Keratinocyte (primary cell): ENCODE measurements around the gene ARHGAP6. TPM values are rescaled to one million over a fixed set of nuclear protein-coding genes. Genes with fewer than 3 reads are reported as not detected.

Source experiments
- DNase-seq: peaks from one replicate; pipeline ENCODE4 v3.0.0-alpha.2; 2011; ENCODE audit warnings: low read depth, missing footprints, low spot score
- FAIRE-seq: peaks from 2 replicates; lab custom pipeline; 2011; peaks lifted over from hg19 to GRCh38; lab: Jason Lieb, UNC
- H2AFZ ChIP-seq: 2 replicates; pipeline ENCODE4 v1.6.0; 2012; ENCODE audit warnings: low read length, control low read depth, inconsistent platforms; ENCODE audit not compliant: control insufficient read depth
- H3K27ac ChIP-seq: 2 replicates; pipeline ENCODE4 v1.5.1; 2011; ENCODE audit warnings: low read length; ENCODE audit not compliant: control insufficient read depth, insufficient read depth
- H3K27me3 ChIP-seq: 3 replicates; pipeline ENCODE4 v1.6.0; 2011; ENCODE audit warnings: low read length; ENCODE audit not compliant: control insufficient read depth, insufficient read depth; ENCODE audit errors: extremely low read depth
- H3K36me3 ChIP-seq, 2 experiments: 2 replicates in 1 of 2; 3 replicates in 1 of 2; pipeline ENCODE4 v1.5.1; 2011; ENCODE audit warnings: low read length in 2 of 2, mild to moderate bottlenecking in 1 of 2; ENCODE audit not compliant: control insufficient read depth in 2 of 2, insufficient read depth in 2 of 2; ENCODE audit errors: extremely low read depth in 1 of 2
- H3K4me1 ChIP-seq: 3 replicates; pipeline ENCODE4 v1.5.1; 2011; ENCODE audit warnings: low read length; ENCODE audit not compliant: control insufficient read depth, insufficient read depth; ENCODE audit errors: extremely low read depth
- H3K4me2 ChIP-seq: 3 replicates; pipeline ENCODE4 v1.6.0; 2011; ENCODE audit warnings: low read depth, low read length; ENCODE audit not compliant: control insufficient read depth, insufficient read depth; ENCODE audit errors: extremely low read depth
- H3K4me3 ChIP-seq, 3 experiments: fragments of 200-600 bp in 1 of 3; sonication (generic) in 1 of 3; 2 replicates in 2 of 3; 3 replicates in 1 of 3; pipeline ENCODE4 v1.5.1; 2011 to 2016; ENCODE audit warnings: low read length in 3 of 3, mild to moderate bottlenecking in 3 of 3, control low read depth in 2 of 3, inconsistent platforms in 1 of 3, low read depth in 1 of 3, mixed read lengths in 1 of 3, mixed run types in 1 of 3, moderate library complexity in 1 of 3; ENCODE audit not compliant: control insufficient read depth in 2 of 3, insufficient read depth in 2 of 3; ENCODE audit errors: extremely low read depth in 1 of 3
- H3K79me2 ChIP-seq: 2 replicates; pipeline ENCODE4 v1.6.0; 2012; ENCODE audit warnings: low read length; ENCODE audit not compliant: control insufficient read depth, insufficient read depth
- H3K9ac ChIP-seq: 3 replicates; pipeline ENCODE4 v1.6.0; 2011; ENCODE audit warnings: low read length; ENCODE audit not compliant: control insufficient read depth, insufficient read depth; ENCODE audit errors: extremely low read depth
- H3K9me1 ChIP-seq: 3 replicates; pipeline ENCODE4 v1.6.0; 2011; ENCODE audit warnings: low read length; ENCODE audit not compliant: control insufficient read depth, insufficient read depth; ENCODE audit errors: extremely low read depth
- H3K9me3 ChIP-seq: 2 replicates; pipeline ENCODE4 v1.5.1; 2012; ENCODE audit warnings: low read depth, low read length; ENCODE audit not compliant: control insufficient read depth
- H4K20me1 ChIP-seq: 3 replicates; pipeline ENCODE4 v1.6.0; 2011; ENCODE audit warnings: low read length; ENCODE audit not compliant: control insufficient read depth, insufficient read depth; ENCODE audit errors: extremely low read depth
- EZH2 ChIP-seq: IDR thresholded peaks from one replicate; pipeline ENCODE4 v1.6.1; 2012; ENCODE audit warnings: inconsistent platforms, mild to moderate bottlenecking, low read length, moderate library complexity
- dilution Hi-C: fragments of 300-500 bp; cut with MboI; formaldehyde crosslinking; loops from one replicate; pipeline ENCODE4 v1.7.0; 2020; ENCODE audit warnings: low sequenced_read_pairs; ENCODE audit not compliant: extremely low pct_ligation_motif_present
- polyA plus RNA-seq, 5 experiments: library from polyadenylated mRNA; depleted of rRNA in 3 of 5; stranded (reverse) in 3 of 5; stranded (forward) in 1 of 5; unstranded in 1 of 5; fragments of >200 nt; gene quantifications; 1 replicate in 1 of 5; 2 replicates in 3 of 5; 3 replicates in 1 of 5; pipeline versions ENCODE4 v1.2.1 to v1.2.3, GENCODE V29; 2011 to 2012; ENCODE audit warnings: missing spikeins in 2 of 5, low read depth in 1 of 5, low replicate concordance in 1 of 5
- TF ChIP-seq, protein P1 (sequence below), 3 experiments: IDR thresholded peaks in 1 of 3; conservative IDR thresholded peaks in 1 of 3; optimal IDR thresholded peaks in 1 of 3; 2 replicates in 2 of 3; 3 replicates in 1 of 3; pipeline versions ENCODE3 to v1.5.1; 2011; ENCODE audit warnings: low read length in 3 of 3, mild to moderate bottlenecking in 3 of 3, moderate library complexity in 2 of 3, control low read depth in 1 of 3, inconsistent platforms in 1 of 3; ENCODE audit not compliant: insufficient read depth in 2 of 3; ENCODE audit errors: extremely low read depth in 1 of 3

The ARHGAP6 gene
- polyA plus RNA-seq, 1 donor (not counting 4 experiments of a cell fraction or from before 2014, with no cell fraction given): 0.01 TPM

DNA sequence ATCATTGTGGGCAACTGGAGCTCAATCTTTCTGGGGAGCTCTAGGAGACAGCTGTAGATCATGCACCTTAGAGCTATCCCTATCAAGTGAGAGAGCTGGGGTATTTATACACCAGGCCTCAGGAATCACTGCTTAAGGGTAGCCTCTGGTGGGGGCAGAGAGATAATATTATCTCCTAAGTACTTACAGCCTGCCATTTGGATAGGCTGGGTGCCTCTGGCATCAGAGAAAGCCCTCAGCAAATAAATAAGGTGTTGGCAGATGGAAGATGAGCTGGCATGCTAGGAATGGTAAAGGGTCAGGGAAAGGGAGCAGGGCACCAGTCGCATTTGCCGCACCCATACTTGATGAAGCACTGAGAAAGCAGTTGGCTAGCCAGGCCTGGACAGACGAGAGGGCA, 478.7 kb downstream of the ARHGAP6 start:
- dilution Hi-C loops: no loop called here
- H3K4me3 ChIP-seq: no peak overlapping the region
- no peaks in the 10 kb centered on the region for H3K9me3 ChIP-seq
- H3K36me3 ChIP-seq: no peaks in the 10 kb centered on the region
- no peak overlapping the region for H3K27ac ChIP-seq
- H3K4me1 ChIP-seq: peaks cover 18% of the 10 kb centered on the region
- TF ChIP-seq EZH2: no peak
- TF ChIP-seq, protein P1, sequence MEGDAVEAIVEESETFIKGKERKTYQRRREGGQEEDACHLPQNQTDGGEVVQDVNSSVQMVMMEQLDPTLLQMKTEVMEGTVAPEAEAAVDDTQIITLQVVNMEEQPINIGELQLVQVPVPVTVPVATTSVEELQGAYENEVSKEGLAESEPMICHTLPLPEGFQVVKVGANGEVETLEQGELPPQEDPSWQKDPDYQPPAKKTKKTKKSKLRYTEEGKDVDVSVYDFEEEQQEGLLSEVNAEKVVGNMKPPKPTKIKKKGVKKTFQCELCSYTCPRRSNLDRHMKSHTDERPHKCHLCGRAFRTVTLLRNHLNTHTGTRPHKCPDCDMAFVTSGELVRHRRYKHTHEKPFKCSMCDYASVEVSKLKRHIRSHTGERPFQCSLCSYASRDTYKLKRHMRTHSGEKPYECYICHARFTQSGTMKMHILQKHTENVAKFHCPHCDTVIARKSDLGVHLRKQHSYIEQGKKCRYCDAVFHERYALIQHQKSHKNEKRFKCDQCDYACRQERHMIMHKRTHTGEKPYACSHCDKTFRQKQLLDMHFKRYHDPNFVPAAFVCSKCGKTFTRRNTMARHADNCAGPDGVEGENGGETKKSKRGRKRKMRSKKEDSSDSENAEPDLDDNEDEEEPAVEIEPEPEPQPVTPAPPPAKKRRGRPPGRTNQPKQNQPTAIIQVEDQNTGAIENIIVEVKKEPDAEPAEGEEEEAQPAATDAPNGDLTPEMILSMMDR (optimal IDR thresholded peaks at IDR 0.05 in 1 of 3, IDR thresholded peaks at IDR 0.05 in 1 of 3, conservative IDR thresholded peaks at IDR 0.05 in 1 of 3; ENCODE audit: extremely low read depth in 1 of 3, insufficient read depth in 2 of 3, low read length in 3 of 3): no peak
- no peak overlapping the region for H3K4me2 ChIP-seq
- H2AFZ ChIP-seq: no peak overlapping the region
- no peaks in the 10 kb centered on the region for H4K20me1 ChIP-seq
- DNase-seq (no peak), FAIRE-seq (no peak)
- no peaks in the 10 kb centered on the region for H3K27me3 ChIP-seq
- no peaks in the 10 kb centered on the region for H3K9me1 ChIP-seq
- no peaks in the 10 kb centered on the region for H3K79me2 ChIP-seq
- H3K9ac ChIP-seq: no peak overlapping the region

DNA sequence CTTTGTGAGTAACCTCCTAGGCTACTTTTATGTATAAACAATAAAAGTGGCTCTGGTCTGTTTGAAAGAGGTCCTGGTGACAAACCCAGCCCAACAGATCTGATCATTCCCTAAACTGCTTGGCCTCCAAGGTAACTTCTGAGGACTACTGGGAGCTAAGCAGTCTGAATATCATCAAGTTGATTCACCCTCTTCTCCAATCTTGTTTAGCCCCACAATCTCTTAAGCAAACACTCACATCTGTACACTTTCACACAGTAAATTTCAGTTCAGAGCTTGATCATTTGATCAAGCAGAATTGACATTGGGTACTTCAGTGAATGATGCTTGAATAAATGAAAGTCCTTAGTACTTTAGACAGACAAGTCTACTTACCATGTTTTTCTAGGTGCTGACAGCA, 479.9 kb downstream of the ARHGAP6 start:
- TF ChIP-seq EZH2: no peak
- TF ChIP-seq, protein P1 (optimal IDR thresholded peaks at IDR 0.05 in 1 of 3, IDR thresholded peaks at IDR 0.05 in 1 of 3, conservative IDR thresholded peaks at IDR 0.05 in 1 of 3; ENCODE audit: extremely low read depth in 1 of 3, insufficient read depth in 2 of 3, low read length in 3 of 3): no peak
- FAIRE-seq (no peak), DNase-seq (no peak)
- no peaks in the 10 kb centered on the region for H3K9me3 ChIP-seq
- no peaks in the 10 kb centered on the region for H3K36me3 ChIP-seq
- no peaks in the 10 kb centered on the region for H3K79me2 ChIP-seq
- no peak overlapping the region for H3K4me2 ChIP-seq
- no peak overlapping the region for H3K27ac ChIP-seq
- no peak overlapping the region for H2AFZ ChIP-seq
- no peaks in the 10 kb centered on the region for H3K27me3 ChIP-seq
- dilution Hi-C loops: no loop called here
- H3K9me1 ChIP-seq: no peaks in the 10 kb centered on the region
- no peak overlapping the region for H3K4me3 ChIP-seq
- H4K20me1 ChIP-seq: no peaks in the 10 kb centered on the region
- H3K9ac ChIP-seq: no peak overlapping the region
- H3K4me1 ChIP-seq: peaks cover 18% of the 10 kb centered on the region
